ENCODE data around the gene ARHGAP27.
"Not testable (repeated sequence)": the region's sequence is repeated elsewhere in the genome, so short reads cannot be mapped to it uniquely, and the experiment has no call there.

ARHGAP27 gene

DNA sequence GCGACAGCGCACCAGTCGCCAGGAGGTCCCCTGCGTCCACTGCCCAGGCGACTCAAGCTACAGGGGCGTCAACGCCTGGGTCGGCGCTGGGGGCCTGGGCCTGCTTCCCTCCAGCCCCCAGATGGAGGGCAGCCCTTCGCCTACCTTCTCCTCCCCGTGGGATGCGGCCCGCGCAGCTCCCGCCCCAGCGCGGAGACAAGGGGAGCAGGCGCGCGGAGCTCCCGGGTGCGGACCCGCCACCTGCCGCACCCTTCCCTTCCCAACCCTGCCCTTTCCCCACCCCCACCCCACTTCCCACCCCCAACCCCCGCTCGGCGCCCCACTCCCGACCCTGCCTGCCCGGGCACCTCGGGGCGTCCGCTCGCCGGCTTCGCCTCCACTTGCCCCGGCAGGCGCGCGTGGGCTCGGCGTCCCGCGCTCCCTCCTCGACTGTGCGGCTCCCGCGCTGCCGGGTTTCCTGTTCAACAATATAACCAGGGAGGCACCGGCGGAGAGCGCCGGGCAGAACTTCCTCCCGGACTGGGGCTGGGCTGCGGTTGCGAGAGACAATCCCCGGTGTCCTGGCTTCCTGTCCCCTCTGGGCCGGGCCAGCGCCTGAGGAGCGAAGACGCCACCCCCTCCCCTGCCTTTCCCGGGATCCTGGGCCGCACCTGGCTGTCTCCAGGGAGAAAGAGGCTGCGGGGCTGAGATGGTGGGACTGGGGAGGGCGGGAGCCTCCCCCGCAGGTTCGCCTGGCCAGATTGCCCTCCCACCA is at the start of gene ARHGAP27:
ARHGAP27 (minus strand) TSS at position 466 of the 754 bp plus-strand sequence. CDS start 2,591 bp downstream, outside the sequence.
- DNase-seq = no peak

DNA sequence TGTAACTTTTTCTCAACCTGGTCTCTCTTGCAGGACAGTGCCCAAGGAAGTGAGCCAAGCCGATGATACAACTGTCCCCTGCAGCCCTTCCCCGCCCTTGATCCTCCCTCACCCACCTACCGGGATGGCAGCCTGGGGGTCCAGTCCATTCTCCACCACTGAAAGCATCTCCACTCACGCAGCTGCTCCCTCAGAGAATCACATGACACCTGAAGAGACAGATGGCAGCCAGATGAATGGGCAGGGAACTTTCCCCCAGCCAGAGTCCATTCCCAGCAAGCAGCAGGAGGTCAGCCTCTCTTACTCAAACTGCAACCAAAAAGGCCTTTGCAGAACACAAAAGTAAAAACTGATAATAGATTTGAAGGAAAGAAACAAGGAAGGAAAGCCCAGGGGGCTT is 49.6 kb upstream of the ARHGAP27 start:
- DNase-seq = not testable (repeated sequence)

DNA sequence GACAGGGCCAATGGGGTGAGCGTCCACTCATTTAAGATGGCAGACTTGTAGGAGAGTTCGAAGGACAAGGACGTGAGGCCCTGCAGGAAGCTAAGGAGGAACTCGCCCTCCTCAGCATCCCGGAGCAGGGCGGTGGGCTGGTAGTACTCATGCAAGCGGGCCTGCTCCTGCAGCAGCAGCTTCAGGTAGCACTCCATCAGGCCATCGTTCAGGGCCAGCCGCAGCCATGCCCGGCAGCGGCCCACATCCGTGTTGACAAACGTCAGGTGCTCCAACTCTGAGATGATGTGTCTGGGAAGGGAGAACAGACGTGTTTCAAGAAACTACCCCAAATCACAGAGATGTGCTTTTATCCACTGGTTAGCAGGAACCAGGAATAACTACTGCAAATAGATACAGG is 42.8 kb upstream of the ARHGAP27 start:
- DNase-seq = not testable (repeated sequence)

DNA sequence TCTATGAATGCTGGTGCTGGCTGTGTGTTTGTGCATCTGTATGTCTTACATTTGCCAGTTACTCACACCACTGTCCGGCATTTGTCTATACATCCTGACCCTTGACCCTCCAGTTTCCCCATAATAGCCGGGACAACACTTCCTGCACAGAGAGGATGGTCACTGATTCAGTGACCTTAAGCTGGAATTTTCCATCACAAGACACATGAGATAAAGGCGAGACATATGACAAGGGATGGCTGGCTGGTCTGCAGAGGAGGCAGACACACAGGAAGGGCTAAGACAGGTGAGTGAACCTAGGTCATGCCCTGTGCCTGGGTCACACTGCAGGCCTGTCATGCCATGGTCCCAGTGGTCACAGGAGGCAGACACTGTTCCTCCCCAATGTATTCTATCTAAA is 39.6 kb upstream of the ARHGAP27 start:
- DNase-seq = not testable (repeated sequence)

GRCh38 chr17:45469204-45469563 is 36.5 kb upstream of the ARHGAP27 start:
- not testable (repeated sequence) for DNase-seq

- DNase-seq = not testable (repeated sequence)
Observed at GRCh38 chr17:45468293-45469203, 35.9 kb upstream of the ARHGAP27 start.

GRCh38 chr17:45461524-45462327 is 29.1 kb upstream of the ARHGAP27 start:
- peak; percentile 58 for DNase-seq

- not testable (repeated sequence) for DNase-seq
Observed at GRCh38 chr17:45460422-45460821, 27.8 kb upstream of the ARHGAP27 start.

- DNase-seq = not testable (repeated sequence)
Observed at GRCh38 chr17:45454341-45454740, 21.7 kb upstream of the ARHGAP27 start.

DNA sequence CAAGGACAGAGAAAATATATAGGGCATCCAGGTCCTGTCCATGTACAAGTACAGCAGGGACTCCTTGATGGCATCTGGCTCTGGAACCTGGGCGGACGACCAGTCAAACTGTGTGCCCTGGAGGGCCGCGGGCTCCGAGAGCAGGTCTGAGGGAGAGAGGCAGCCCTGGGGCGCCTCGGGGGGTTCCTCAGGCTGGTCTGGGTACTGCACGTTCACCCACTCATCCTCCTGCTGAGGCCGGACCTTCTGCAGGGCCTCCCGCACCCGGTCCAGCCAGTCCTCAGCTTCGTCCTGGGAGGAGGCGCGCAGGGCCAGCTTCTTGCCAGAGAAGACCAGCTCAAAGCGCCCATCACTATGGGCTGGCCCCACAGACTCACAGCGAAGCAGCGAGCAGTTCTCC is 21.1 kb upstream of the ARHGAP27 start:
- not testable (repeated sequence) for DNase-seq

DNA sequence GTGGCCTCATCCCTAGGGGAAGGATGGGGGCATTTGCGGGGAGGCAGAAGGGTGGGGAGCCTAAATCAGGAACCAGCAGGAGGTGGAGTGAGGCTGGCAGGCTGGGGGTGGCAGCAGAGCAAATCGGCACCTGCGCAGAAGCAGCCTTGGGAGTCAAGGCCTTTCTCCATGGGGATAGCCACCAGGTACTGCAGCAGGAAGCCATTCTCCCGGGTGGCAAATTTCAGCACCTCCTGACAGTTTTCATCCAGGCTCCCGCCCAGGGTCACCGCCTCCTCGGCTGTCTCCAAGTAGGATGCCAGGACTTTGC is 20.5 kb upstream of the ARHGAP27 start:
- not testable (repeated sequence) for DNase-seq

DNA sequence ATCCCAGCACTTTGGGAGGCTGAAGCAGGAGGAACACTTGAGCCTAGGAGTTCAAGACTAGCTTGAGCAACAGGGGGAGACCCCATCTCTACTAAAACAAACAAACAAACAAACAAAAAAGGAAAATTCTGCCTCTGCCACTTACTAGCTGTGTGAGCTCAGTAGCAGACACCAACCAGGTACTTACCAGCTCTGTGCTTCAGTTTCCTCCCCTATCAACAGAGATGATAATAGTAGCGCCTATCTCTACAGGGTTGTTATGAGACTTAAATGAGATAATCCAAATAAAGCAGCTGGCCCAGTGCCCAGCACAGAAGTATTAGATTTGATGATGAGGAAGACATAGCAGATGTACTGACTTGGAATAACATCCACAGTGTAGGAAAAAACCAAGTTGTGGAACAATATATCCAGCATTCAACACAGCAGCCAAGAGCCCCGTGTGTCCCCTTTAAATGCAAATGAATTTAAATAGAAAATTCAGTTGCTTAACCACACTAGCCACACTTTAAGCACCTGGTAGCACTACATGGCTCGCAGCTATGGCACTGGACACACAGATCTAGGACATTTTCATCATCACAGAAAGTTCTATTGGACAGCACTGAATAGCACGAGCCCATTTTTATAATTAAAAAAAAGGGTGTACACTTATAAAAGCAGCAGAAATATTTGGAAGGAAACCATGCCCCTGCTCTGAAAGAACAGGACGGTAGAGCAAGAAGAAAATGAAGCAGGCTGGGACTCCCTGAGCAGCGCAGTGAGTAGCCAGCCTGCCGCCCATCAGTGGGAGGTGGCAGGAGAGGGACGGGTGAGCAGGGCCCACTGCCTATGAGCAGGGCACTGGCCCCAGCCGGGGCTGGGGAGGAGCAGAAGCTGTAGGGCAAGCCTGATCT is 19.9 kb upstream of the ARHGAP27 start:
- not testable (repeated sequence) for DNase-seq

DNA sequence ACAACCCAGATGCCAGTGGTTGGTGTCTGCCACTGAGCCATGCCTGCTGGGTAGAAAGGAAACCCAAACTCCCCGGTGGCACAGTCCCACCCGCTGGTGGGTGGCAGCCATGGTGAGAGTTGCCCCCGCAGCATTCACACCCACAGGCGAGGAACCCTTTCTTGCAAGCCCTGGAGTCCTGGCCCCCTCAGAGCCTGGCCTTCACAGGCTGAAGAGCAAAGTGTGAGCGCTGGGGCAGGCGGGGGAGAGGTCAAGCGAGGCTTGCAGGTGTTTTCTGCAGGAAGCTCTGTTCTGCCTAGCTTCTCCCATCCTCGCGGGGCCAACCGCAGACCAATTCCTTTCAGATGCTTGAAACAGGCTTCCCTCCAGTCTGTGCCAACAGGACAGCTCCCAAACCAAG is 19.0 kb upstream of the ARHGAP27 start:
- DNase-seq = not testable (repeated sequence)

DNA sequence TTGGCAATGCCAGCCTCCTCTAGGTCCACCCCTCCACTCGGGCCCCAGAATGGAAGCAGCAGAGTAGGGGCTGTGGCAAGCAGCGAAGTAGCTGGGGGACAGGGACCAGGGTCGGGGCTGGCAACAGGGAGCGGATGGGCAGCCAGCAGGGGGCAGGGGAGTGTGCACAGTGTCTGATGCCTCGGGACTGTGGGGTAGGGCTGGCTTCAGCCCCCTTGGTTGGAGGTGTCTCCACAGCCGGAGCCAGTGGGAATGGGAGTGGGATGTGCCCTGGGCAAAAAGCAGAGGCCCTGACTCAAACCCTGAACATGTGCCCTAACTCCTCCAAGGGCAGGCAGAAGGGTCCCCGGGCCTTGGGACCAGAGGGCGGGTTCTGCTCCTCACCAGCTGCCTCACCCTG is 18.5 kb upstream of the ARHGAP27 start:
- DNase-seq = no peak

DNA sequence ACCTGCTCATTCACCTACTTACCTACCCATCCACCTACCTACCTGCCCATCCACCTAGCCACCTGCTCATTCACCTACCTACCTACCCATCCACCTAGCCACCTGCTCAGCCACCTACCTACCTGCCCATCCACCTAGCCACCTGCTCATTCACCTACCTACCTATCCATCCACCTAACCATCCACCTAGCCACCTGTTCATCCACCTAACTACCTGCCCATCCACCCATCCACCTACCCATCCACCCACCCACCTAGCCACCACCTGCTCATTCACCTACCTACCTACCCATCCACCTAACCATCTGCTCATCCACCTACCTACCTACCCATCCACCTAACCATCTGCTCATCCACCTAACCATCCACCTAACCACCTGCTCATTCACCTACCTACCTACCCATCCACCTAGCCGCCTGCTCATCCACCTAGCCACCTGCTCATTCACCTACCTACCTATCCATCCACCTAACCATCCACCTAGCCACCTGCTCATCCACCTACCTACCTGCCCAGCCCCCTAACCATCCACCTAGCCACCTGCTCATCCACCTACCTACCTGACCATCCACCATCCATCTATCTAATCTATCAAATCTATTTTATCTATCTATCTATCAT is 17.1 kb upstream of the ARHGAP27 start:
- DNase-seq = not testable (repeated sequence)

DNA sequence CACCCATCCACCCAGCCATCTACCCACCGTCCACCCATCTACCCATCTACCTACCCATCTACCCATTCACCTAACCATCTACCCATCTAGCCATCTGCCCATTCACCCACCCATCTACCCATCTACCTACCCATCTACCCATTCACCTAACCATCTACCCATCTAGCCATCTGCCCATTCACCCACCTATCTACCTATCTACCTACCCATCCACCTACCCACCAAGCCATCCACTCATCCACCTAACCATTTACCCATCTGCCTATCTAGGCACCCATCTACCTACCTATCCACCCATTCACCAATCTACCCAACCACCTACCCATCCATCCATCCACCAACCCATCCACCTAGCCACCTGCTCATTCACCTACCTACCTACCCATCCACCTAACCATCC is 16.6 kb upstream of the ARHGAP27 start:
- DNase-seq = not testable (repeated sequence)

DNA sequence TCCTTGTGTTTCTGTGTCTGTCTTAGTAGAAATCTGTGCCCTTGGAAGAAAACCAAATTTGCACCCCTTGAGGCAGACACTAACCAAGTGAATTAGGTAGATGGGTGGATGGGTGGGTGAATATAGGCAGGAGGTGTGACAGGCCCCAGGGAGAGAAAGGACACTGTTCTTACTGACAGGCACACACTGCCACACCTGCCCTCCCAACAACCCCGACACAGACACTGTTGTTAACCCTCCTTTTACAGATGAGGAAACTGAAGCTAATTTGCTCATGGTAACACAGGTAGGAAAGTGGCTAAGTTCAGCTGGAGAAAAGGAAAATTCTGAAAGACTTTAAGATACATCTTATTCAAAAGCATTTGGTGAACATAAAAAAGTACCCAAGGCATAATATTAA is 15.8 kb upstream of the ARHGAP27 start:
- not testable (repeated sequence) for DNase-seq

- DNase-seq = not testable (repeated sequence)
Observed at GRCh38 chr17:45448066-45448465, 15.4 kb upstream of the ARHGAP27 start.

DNA sequence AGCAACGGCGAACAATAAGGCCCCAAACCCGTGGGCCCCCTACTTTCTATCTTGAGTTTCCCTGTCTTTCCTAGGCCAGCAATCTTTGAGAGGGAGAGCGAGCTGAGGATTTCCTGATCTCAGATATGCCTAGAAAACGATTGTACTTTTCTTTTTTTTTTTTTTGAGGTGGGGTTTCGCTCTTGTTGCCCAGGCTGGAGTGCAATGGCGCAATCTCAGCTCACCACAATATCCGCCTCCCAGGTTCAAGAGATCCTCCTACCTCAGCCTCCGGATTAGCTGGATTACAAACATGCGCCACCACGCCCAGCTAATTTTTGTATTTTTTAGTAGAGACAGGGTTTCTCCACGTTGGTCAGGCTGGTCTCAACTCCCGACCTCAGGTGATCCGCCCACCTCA is 15.0 kb upstream of the ARHGAP27 start:
- DNase-seq = not testable (repeated sequence)

DNA sequence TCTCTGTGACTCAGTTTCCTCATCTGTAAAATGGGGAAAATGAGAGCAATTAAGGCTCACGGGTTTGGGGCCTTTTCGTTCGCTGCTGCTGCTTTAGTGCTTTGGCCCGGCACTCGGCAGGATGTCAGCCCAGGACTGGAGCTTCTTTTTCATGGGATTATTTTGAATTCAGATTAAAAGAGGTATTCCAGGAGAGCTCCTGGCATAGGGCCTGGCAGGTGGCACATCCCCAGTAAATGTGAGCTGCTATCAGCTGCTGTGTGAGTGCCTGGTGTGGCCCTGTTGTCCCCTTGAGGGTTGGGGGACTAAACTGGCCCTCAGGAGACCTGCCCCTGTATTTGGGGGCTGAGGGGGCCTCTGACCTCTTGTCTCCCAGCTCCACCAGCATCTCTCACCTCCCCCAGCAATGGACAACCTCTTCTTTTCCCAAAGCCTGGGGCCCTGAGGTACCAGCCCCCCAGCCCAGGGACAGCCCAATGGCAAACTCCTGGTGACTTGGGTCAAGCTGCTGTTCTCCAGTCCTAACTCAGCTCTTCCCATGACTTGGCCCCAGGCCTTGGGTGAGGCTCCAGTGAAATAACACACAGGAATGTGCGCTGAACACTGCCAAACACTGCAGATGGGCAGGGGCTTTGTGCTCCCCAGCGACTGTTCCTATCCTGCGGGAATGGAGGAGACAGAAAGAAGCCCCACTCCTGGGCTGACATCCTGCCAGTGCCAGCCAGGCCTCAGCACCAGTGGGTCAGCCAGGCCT is 14.4 kb upstream of the ARHGAP27 start:
- DNase-seq = not testable (repeated sequence)

All from NCI-H1436 treated with DMSO at 0.1 percent for 48 hours (cell line).